ENCODE measurements around the gene COMMD4. TPM values are rescaled to one million over a fixed set of nuclear protein-coding genes. Genes with fewer than 3 reads are reported as not detected.

Gene COMMD4
- total RNA-seq, 1 donor from 2014 or later: 53.0 TPM

- DNase-seq (ENCODE audit: low spot score): no peak
Measured at GRCh38 chr15:75356006-75356405, 20.1 kb downstream of the COMMD4 start.

GRCh38 chr15:75356517-75356916 is 20.7 kb downstream of the COMMD4 start:
- DNase-seq (ENCODE audit: low spot score): no peak

- no peak for DNase-seq (ENCODE audit: low spot score)
Measured at GRCh38 chr15:75357976-75358673, 22.3 kb downstream of the COMMD4 start.

GRCh38 chr15:75358771-75359536 is 23.1 kb downstream of the COMMD4 start:
- no peak for DNase-seq (ENCODE audit: low spot score)

GRCh38 chr15:75359537-75360250 is 23.8 kb downstream of the COMMD4 start:
- no peak for DNase-seq (ENCODE audit: low spot score)

GRCh38 chr15:75360391-75360790 is 24.5 kb downstream of the COMMD4 start:
- DNase-seq (ENCODE audit: low spot score): no peak

GRCh38 chr15:75360856-75361255 is 25.0 kb downstream of the COMMD4 start:
- no peak for DNase-seq (ENCODE audit: low spot score)

GRCh38 chr15:75361361-75361988 is 25.6 kb downstream of the COMMD4 start:
- DNase-seq (ENCODE audit: low spot score): no peak

- DNase-seq (ENCODE audit: low spot score): no peak
Measured at GRCh38 chr15:75361989-75362641, 26.3 kb downstream of the COMMD4 start.

- no peak for DNase-seq (ENCODE audit: low spot score)
Measured at GRCh38 chr15:75362642-75363249, 26.9 kb downstream of the COMMD4 start.

- DNase-seq (ENCODE audit: low spot score): no peak
Measured at GRCh38 chr15:75363786-75364185, 27.9 kb downstream of the COMMD4 start.

GRCh38 chr15:75364881-75365280 is 29.0 kb downstream of the COMMD4 start:
- no peak for DNase-seq (ENCODE audit: low spot score)

- no peak for DNase-seq (ENCODE audit: low spot score)
Measured at GRCh38 chr15:75366163-75366562, 30.3 kb downstream of the COMMD4 start.

- DNase-seq (ENCODE audit: low spot score): no peak
Measured at GRCh38 chr15:75367006-75367405, 31.1 kb downstream of the COMMD4 start.

GRCh38 chr15:75367406-75367912 is 31.6 kb downstream of the COMMD4 start:
- no peak for DNase-seq (ENCODE audit: low spot score)

GRCh38 chr15:75367913-75368688 is 32.2 kb downstream of the COMMD4 start, which contains the start of gene MAN2C1:
MAN2C1 (minus strand) TSS chr15:75368607; CDS start chr15:75368583, 24 bp downstream.
- peak; percentile 97 for DNase-seq (ENCODE audit: low spot score)

- no peak for DNase-seq (ENCODE audit: low spot score)
Measured at GRCh38 chr15:75368689-75369239, 32.9 kb downstream of the COMMD4 start.

GRCh38 chr15:75369897-75370581 is 34.2 kb downstream of the COMMD4 start:
- DNase-seq (ENCODE audit: low spot score): no peak

GRCh38 chr15:75371486-75371885 is 35.6 kb downstream of the COMMD4 start:
- DNase-seq (ENCODE audit: low spot score): no peak

Measured in ureter (tissue), 1 donor.